ENCODE measurements around the gene TEAD1.

GRCh38 chr11:12818333-12819015 is 144.3 kb downstream of the TEAD1 start:
- TF ChIP-seq CTCF (IDR thresholded peaks at IDR 0.05) (no peak), POLR2A (IDR thresholded peaks at IDR 0.05) (no peak)
